Measurements from ENCODE around the gene ATPAF1.

- no peak for TF ChIP-seq POLR2A (IDR thresholded peaks at IDR 0.05)
- TF ChIP-seq CTCF (IDR thresholded peaks at IDR 0.05) = no peak
These were observed 53.1 kb downstream of the ATPAF1 start for GRCh38 chr1:46615088-46615487.

Measured in transverse colon (tissue), 3 donors.